Inflammatory macrophage (primary cell): ENCODE results near the gene IHH.

Experiments used
- DNase-seq, 2 donors: peaks; one replicate each; pipeline ENCODE4 v3.0.0-alpha.2; 2020 to 2022
- total RNA-seq, 18 experiments: gene quantifications; one replicate each; lab custom pipeline; 2026; ENCODE audit warnings: mixed read lengths in 6 of 18, inconsistent platforms in 2 of 18; lab: John Stamatoyannopoulos, UW

IHH gene
- total RNA-seq, result 0 to 0.07 (median 0) reads per million in 18 experiments

DNA sequence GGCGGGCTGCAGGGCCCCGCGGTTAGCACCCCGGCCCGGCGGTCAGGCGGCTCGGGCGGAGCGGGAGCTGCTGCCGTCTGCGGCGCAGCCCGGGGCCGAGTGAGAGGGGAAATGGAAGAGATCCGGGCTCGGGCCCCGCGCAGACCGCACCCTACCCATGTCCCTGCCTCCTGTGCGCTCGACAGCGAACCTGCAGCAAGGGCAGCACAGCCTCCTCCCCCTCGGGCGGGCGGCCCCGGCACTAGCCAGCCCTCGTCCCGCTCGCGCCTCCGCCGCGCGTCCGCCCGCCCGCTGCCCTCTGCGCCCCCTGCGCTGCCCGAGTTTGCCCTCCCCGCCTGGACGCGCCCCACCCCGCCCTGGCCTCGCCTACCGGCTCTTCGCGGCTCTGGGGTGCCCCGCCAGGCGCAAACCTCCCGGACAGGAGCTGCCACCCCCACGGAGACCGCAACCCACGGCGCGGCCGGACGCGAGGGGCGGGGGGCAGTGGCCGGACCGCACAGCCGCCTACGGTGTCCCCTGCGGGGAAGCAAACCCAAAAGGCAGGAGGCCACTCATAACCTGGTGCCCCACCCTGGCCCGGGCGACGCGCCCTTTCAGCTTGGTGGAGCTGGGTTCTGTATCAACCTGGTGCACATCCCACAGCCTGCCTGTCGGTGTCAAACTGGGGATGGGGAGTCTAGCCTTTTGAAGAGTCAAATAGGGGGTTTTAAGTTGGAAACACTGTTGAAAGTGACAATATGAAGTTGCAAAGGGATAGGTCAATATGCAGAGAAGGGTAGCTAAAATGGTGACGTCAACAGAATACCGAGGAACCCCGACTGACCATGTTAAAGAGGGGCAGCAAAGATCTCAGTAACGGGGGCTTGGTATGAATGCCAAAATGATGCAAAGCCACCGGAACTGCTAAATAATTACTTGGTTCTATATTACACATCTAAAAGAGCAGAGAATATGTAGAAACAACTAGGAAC lies at the start of gene IHH:
Gene IHH (minus strand): TSS at position 101 of the 971 bp plus-strand sequence. CDS start 454 bp downstream, outside the sequence.
- no peak for DNase-seq

DNA sequence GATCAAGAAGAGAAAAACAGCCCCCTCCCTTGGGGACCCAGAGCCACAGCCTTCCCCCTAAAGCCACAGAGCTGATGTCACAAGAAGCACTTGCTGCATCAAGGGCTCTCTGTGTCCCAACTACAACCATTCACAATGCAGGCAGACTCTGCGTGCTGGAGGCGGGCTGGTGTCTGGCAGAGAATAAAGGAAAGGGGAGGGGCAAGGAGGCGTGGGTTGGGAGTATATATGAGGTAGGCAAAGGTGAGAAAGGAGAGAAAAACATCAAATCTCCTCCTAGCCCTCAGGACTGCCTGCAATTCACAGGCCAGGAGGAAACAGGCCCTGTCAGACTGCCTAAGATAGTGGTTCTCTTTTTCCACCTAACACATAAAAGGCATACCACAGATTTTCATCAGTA lies 48.8 kb upstream of the IHH start:
- peak; percentile 42 for DNase-seq

DNA sequence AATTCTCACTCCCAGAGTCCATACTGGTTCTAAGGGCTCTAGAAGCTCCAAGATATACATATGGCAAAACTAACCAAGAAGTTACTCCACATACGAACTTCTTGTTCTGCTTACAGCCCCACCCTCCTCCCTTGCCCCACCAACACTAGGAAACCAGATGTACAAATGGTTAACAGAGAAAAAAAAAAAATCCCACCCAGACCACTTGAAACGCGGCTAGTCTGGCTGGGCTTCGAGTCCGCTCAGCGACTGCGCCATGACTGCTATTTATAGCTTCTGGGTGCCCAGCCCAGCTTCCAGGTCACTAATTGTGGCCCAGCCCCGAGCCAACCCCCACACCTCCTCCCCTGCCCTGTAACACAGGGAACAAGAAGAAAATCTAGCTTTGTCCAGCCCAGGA lies 47.0 kb upstream of the IHH start:
- DNase-seq, result peak in 1 of 2 donors; percentile 33

DNA sequence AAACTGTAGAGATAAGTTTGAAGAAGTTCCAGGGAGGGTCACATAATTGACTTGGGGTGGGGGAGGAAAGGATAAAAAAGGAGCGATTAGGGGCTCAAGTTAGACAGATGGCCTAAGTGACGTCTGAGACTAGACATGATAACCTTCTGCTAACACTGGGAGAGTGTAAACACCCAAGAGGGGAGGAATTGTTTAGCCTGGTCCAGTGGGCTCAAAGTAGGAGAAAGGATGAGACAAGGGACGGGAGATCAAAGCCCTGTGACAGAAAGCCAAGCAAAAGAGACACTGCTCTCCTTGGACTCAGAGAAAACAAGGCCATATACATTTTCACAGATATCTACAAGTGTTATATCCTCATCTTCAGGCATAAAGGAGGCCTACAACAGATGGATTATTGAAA lies 45.5 kb upstream of the IHH start:
- DNase-seq, result no peak

DNA sequence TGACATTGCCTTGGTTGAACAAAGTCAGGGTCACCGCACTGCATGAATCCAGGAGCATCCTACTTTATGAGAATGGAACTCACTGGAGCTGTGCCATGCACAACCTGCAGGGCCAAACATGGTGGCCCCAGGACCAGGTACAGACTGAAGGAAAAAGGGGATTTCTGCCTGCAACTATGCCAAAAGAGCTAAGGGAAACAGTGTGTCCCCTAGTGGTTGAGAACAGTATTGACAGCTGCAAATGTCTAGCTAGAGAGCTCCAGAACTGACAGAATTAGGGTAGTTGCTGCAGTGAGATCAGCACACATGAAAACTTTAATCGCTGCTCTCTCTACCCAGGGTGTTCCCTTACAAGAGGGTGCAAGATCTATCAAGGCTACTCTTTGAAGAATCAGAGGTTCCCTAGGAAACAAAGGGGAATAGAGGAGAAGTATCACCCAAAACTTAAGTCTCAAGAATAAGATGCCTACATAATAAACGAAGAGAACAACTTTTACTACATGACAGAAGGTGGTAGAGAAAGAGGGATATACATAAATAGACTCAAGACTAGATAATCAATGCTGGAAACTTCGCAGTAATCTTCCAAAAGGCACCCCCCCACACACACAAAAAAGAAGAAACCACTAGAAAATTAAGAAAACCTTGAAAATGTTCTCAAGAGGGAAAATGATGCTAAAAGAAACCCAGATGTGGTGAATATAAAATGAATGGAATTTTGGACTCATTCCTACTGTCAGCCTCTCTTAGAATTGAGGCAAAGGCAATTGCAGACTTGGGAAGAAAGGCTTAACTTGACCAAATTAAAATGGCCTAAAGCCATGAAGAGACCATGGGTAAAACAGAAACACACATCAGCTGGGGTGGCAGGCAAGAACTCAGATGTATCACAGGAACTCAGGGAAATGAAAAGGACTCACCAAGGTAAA lies 43.6 kb upstream of the IHH start:
- peak; percentile 55 to 64 for DNase-seq

DNA sequence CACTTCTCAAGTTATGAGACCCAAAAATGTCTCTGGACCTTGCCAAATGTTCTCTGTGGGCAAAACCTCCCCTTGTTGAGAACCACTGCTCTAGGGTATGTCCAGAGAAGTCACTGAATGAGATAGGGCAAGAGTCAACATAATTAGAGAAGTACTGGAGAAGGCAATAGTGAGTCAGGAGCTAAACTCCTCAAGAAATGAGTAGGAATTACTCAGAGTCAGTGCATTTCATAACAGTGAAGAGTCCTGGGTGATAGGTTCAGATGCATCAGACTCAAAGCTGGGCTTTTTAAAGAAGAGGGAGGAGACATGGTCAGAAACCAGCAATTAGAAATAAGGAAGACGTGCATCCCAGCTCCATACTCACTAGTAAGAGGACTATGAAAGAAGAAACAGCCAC lies 38.6 kb upstream of the IHH start:
- peak; percentile 86 to 93 for DNase-seq

DNA sequence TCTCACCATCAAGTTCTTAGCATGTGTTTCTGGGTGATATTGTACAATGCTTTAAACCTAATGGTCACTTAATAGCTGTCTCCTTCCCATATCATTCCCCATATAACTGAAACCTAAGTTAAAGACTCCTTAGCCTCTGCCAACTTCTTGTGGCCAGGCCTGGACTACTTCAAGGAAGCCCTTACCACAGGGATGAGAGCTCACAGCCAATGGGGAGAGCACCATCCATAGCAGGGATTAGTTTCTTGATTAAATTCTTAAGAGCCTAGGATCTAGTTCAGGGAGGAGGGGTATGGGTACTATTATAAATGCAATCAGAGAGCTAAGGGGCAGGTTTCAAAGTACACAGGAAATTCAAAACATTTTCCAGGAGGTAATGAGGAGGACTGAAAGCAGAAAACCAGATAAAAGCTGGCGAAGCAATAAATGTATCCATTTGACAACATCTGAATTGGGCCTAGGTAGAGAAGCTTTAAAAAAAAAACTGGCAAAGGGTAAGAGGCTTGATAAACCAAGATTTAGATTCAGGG lies 34.8 kb upstream of the IHH start:
- no peak for DNase-seq

DNA sequence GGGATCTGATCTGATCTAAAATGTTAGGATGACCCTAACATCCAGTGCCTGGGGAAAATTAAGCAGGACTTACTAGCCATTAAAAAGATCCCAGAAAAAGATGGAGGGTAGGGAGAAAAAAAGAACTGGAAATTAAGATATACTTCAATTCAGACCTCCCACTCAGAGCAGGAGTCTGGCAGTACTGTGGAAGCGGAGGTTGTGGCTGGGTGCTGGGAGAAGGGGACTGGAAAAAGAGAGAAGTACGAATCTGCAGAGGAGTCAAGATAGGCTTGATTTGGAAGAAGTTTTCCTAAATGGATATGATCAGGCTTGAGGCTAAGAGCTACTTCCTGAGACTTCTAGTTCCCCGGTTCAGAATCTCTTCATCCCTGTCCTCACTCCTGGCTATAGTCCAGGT lies 33.5 kb upstream of the IHH start:
- no peak for DNase-seq

DNA sequence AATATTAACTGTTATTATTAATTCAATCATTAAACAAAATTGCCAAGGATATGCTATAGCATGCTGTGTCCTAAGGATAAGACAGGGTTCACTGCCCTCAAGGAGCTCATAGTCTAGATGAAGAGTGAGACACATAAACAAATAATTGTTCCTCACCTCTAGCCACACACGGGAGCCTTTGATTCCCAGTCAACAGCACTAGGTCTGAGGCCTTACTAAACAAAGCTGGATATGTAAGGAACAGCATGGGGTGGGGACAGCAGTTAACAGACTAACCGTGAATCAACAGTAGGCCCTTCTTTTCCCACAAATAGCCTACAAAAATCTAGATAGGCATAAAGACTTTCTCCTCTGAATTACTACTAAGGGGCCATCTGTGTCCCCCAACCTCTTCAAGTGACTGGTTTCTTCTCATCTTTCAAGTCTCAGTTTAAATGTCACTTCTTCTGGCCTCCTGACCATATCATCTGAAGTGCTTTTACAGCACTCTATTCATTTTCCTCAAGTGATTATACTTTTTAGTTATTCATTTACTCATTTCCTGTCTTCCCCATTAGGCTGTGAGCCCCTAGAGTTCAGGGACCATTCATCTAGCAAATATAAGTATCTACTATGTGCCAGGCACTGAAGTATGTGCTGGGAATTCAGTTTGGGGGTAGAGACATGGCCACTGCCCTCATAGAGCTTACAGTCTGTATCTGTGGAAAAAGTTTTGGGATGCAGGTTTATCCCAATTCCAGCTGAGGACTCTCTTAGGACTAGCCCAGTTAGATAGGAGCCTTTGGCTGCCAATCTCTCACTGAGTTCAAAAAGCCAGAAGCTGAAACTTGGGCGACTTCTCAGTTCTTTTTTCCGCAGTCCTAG lies 29.9 kb upstream of the IHH start:
- no peak for DNase-seq

DNA sequence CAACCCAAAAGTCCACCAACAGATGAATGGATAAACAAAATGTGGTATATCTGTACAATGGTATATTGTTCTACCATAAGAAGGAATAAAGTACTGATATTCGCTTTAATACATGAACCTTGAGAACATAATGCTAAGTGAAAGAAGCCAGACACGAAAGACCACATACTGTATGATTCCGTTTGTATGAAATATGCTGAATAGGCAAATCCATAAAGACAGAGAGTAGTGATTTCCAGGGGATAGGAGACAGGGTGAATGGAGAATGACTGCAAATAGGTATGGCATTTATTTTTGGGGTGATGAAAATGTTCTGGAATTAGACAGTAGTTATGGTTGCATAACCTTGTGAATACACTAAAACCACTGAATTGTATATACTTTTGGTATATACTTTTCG lies 28.6 kb upstream of the IHH start:
- no peak for DNase-seq

DNA sequence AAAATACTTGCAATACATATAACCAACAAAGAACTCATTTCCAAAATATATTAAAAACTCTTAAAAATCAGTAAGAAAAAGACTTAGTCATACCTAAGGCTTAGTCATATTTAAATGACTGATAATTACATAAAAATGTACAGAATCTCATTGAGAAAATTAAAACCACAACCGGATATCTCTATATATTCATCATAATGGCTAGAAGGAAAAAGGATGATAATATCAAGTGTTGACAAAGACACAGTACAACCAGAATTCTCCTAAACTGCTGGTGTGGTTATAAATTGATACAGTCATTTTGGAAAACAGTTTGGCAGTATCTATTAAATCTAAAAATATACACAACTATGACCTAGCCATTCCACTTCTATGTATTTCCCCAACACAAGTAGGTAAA lies 27.1 kb upstream of the IHH start:
- no peak for DNase-seq

DNA sequence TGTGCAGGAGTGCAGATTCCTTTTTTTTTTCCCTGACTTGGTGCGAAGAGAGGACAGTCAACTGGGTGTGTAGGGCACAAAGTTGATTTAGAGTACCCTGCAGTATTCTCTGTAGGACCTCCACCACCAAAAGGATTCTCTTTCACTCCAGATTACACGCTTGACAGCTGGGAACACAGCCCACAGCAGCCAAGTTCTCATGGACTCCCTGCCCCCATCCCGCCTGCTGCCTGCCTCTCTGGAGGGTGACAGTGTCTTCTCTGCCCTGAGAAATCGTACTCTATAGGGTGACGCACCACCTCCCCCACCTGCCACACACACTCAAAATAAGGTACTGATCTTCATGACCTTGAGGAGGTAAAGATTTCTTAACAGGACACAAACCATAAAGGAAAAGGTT lies 26.6 kb upstream of the IHH start:
- no peak for DNase-seq

DNA sequence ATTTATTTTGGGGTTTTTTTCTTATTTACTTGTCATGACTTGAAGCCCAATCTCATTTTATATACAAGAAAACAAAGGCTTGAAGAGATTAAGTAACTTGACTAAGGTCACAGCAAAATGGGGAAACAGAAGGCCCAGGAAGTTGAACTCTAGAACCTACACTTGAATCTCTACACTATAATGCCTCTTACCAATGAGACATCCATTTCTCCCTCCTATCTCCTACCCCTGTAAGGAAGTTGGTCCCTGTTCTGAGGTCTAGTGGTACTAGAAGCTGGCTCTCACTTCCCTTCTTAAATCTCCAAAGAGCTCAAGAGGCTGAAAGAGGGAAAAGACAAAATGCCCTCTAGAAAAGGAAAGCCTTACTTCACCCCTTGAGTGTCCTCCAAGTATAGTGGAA lies 25.5 kb upstream of the IHH start:
- peak; percentile 62 to 70 for DNase-seq

DNA sequence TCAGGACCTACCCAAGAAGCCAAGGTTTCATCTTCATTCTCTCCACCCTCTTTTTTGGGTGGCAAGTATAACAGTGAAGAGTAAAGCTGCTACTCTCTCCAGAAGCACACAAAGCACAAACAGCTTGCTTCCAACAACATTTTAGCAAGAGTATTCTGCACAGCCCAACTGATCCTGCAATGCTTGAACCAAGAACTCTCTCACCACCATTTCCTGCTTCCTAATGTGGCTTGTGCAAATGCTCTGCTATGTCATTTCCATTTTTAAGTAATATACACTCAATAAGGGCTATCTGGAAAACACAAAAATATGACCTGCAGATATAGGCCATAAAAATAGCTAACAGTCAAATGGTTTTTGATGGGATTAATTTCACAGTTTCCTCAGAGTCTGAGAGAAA lies 24.1 kb upstream of the IHH start:
- peak; percentile 24 to 29 for DNase-seq

DNA sequence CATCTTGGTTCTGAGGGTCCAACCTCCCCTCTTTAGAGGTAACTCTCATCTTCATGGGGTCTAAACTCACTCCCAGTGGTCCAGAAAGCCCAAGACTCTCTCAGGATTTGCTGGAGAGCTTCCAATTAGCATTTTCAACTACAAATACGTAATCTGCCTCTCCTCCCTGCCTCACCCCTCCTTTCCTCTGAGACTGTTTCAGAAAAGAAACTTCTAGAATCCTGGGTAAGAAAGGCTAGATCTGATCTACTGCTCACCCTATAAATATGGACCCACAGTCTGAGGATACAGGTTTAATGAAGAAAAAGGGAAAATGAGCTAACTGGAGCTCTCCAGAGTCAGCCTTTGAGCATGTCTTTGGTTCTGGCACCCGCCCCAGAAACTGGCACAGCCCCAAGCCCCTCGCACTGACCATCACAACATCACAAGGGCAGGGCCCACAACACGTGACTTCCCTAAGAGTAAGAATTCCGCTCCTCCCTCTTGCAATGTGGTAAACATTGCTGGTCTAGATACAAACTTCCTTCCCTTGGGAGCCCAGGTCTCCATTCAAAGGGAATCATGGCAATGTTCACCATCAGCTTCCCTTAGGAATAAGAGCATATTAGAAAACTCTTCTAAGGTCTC lies 21.7 kb upstream of the IHH start:
- no peak for DNase-seq

DNA sequence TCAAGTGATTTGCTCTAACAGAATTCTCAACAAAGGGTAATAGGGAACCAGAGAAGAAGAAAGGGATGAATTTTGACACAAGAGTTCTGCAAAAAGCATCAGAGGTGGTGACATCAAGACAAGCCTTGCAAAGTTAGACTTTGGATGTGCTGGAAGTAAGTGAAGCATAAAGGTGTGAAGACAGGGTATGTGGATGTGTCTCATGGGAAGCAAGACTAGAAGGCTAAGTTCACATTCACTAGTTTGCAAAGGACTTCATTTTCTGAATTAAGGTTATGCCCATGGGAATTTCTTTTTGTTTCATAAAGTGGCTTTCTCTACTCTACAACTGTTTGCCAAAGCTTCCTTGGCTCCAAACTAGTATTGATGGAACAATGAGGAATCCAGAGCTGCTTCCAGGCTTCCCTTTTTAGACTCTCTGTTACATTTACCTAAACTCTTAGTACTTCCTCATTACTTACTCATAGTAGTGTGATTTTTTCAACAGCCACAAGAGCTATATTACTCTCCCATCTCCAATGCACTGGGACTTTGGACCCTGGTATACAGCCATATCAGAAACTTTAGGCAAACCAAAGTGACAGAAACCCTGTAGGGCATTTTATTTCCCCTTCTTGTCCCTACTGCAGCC lies 21.1 kb upstream of the IHH start:
- DNase-seq, result peak; percentile 30

DNA sequence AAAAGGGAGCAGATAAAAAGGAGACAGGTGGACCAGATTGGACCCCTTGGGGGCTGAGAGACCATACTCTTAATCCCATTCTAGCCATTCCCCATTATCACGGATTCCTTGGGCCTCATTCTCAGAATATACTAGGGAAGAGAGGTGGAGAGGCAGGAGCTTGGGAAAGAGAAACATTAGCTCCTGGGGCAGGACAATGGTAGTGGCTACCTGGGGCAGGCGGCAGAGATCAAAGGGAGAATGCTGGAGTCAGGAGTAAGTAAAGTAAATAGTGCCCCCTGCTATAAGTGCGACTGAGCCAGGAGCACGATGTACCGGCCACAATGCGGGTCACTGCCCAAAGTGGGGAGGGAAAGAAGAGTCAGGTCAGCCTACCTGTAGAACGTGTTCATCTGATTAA lies 20.4 kb upstream of the IHH start:
- no peak for DNase-seq

DNA sequence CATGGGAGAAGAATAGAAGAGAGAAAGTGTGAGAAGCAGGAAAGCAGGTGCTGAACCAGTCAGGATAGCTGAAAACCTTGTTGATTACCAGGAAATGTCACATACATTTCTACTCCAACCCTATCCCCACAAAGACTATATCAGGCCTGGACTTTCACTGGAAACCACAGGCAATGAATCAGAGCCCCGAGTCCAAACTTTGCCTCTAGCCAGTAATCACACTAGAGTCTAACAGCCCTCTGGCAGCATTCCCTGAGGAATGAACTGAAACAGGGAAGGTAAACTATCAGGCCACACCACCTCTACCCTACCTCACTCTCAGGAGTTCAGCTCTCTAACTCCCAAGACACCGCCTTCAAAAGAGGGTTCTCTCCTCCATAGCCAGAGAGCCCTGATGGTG lies 18.7 kb upstream of the IHH start:
- no peak for DNase-seq

DNA sequence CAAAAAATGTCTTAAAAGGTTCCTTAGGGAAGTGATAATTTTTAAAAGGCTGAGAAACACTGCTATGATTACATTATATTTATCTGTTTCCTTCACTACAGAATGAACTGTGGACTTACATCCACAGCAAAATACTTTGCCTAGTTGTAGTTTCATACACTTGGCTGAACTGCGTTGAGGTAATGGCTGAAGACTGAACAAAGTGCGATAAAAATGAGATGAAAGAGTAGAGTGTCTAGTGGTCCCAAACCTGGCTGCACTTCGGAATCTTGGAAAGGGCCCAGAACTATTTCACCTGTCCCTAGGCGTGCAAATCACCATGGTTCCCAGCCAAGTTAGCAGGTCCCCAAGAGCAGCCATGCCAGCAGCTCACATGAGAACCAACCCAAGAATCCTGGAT lies 18.2 kb upstream of the IHH start:
- no peak for DNase-seq

DNA sequence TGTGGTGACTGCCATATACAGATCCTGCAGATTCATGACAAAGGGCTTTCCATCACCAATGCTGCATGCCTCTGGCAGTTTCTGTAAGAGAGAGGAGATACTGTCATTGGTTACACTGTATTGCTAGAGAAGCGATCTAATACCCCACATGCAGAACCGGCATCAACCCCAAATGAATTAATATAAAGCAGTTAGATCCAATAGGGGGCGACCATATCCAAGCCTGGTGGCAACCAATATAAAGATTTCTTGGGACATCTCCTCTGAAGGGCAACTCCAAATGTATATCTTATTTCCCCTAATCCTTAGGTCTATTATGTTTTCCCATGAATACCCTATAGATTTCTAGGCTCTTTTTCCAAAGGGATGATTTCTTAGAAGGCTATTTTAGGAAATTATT lies 17.4 kb upstream of the IHH start:
- peak in 1 of 2 donors; percentile 15 for DNase-seq

DNA sequence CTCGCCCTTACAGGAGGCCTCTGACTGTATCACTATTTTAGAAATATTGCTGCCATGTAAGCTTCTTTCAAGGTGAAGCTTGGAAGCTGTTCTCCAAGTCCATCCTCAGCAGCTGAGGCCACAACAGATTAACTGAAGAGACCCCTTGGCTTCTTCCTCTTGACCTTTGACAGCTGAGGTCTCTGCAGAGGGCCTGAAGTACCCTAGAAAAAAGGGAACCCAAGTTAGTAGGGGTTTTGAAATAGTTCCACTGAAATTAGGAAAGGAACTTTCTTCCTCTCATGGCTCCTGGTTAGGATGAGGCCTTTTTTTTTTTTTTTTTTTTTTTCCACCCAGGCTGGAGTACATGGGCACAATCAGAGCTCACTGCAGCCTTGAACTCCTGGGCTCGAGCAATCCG lies 15.5 kb upstream of the IHH start:
- peak; percentile 66 to 77 for DNase-seq
